SK-N-SH (cell line): ENCODE measurements around the gene PGS1. TPM values are rescaled to one million over a fixed set of nuclear protein-coding genes. Genes with fewer than 3 reads are reported as not detected.

Source experiments
- CTCF ChIA-PET: fragments of 300-600, 350-600 bp; formaldehyde crosslinking; extraction: SDS; loops from one replicate; lab custom pipeline; 2021; lab: Yijun Ruan, JAX
- POLR2A ChIA-PET: fragments of 350-600 bp; sonication (Branson Sonifier 250); formaldehyde crosslinking; extraction: SDS; loops from one replicate; lab custom pipeline; 2020; ENCODE audit warnings: antibody characterized with exemption, inconsistent platforms; lab: Yijun Ruan, JAX
- DNase-seq: peaks from one replicate; pipeline ENCODE4 v3.0.0; 2012
- H2AFZ ChIP-seq: fragments of 200-600 bp; sonication (generic); 2 replicates; pipeline ENCODE4 v1.8.1; 2016; ENCODE audit warnings: antibody characterized with exemption, mild to moderate bottlenecking, low read depth
- H3F3A ChIP-seq: fragments of 200-600 bp; sonication (generic); replicated peaks from 2 replicates; pipeline ENCODE3; 2016; ENCODE audit warnings: antibody characterized with exemption, mild to moderate bottlenecking; ENCODE audit not compliant: insufficient read depth
- H3K27ac ChIP-seq, 2 experiments: fragments of 200-500 bp in 1 of 2; fragments of 200-600 bp in 1 of 2; sonication (Bioruptor generic) in 1 of 2; sonication (generic), shearing (Covaris generic) in 1 of 2; 2 replicates each; pipeline versions ENCODE4 v1.5.1 to v1.6.1; 2014 to 2016; ENCODE audit warnings: low read depth in 2 of 2, inconsistent platforms in 1 of 2, low read length in 1 of 2, mild to moderate bottlenecking in 1 of 2, mixed read lengths in 1 of 2
- H3K27me3 ChIP-seq: fragments of 200-600 bp; sonication (generic), shearing (Covaris generic); 2 replicates; pipeline ENCODE4 v1.6.1; 2016; ENCODE audit warnings: mixed run types; ENCODE audit not compliant: insufficient read depth
- H3K36me3 ChIP-seq, 2 experiments: fragments of 200-500 bp in 1 of 2; fragments of 200-600 bp in 1 of 2; sonication (Bioruptor generic) in 1 of 2; sonication (generic) in 1 of 2; replicated peaks in 1 of 2; 2 replicates each; pipeline versions ENCODE3 to v1.5.1; 2014 to 2016; ENCODE audit warnings: low read length in 1 of 2, mild to moderate bottlenecking in 1 of 2; ENCODE audit not compliant: insufficient read depth in 2 of 2, control insufficient read depth in 1 of 2
- H3K4me1 ChIP-seq, 2 experiments: fragments of 200-500 bp in 1 of 2; fragments of 200-600 bp in 1 of 2; sonication (Bioruptor generic) in 1 of 2; sonication (generic), shearing (Covaris generic) in 1 of 2; 2 replicates each; pipeline versions ENCODE4 v1.5.1 to v1.6.1; 2014 to 2016; ENCODE audit warnings: low read depth in 1 of 2, low read length in 1 of 2, mixed run types in 1 of 2; ENCODE audit not compliant: insufficient read depth in 2 of 2, control insufficient read depth in 1 of 2
- H3K4me2 ChIP-seq: fragments of 200-600 bp; sonication (generic), shearing (Covaris generic); 2 replicates; pipeline ENCODE4 v1.6.1; 2017; ENCODE audit warnings: mixed run types
- H3K4me3 ChIP-seq, 2 experiments: fragments of 200-500 bp in 1 of 2; fragments of 200-600 bp in 1 of 2; sonication (Bioruptor generic) in 1 of 2; sonication (generic), shearing (Covaris generic) in 1 of 2; 2 replicates each; pipeline versions ENCODE4 v1.5.1 to v1.8.1; 2014 to 2016; ENCODE audit warnings: low read depth in 2 of 2, inconsistent platforms in 1 of 2, low read length in 1 of 2, mild to moderate bottlenecking in 1 of 2, mixed read lengths in 1 of 2, moderate library complexity in 1 of 2
- H3K79me2 ChIP-seq: fragments of 200-600 bp; sonication (generic); 2 replicates; pipeline ENCODE4 v1.8.1; 2017; ENCODE audit warnings: mild to moderate bottlenecking; ENCODE audit not compliant: insufficient read depth
- H3K9ac ChIP-seq: fragments of 200-600 bp; sonication (generic); 2 replicates; pipeline ENCODE4 v1.6.1; 2017; ENCODE audit warnings: mixed run types
- H3K9me2 ChIP-seq: fragments of 200-600 bp; sonication (generic); 2 replicates; pipeline ENCODE4 v1.6.1; 2017; ENCODE audit warnings: mixed run types
- H3K9me3 ChIP-seq: fragments of 200-600 bp; sonication (generic); 2 replicates; pipeline ENCODE4 v1.6.1; 2017; ENCODE audit warnings: mixed run types, mild to moderate bottlenecking, moderate library complexity
- H4K20me1 ChIP-seq: fragments of 200-600 bp; sonication (generic); 2 replicates; pipeline ENCODE4 v1.6.1; 2017; ENCODE audit warnings: mild to moderate bottlenecking, mixed run types; ENCODE audit not compliant: insufficient read depth
- ELF1 ChIP-seq: IDR thresholded peaks from 2 replicates; pipeline ENCODE4 v1.4.0; 2012
- EZH2phosphoT487 ChIP-seq: fragments of 200-600 bp; sonication (generic); IDR thresholded peaks from 2 replicates; pipeline ENCODE4 v1.6.1; 2017; ENCODE audit warnings: low read depth, mixed run types, mild to moderate bottlenecking, antibody characterized with exemption, moderate library complexity, borderline replicate concordance
- FOXM1 ChIP-seq: IDR thresholded peaks from 2 replicates; pipeline ENCODE4 v1.4.0; 2012; ENCODE audit warnings: low read depth, mild to moderate bottlenecking
- JUND ChIP-seq: IDR thresholded peaks from 2 replicates; pipeline ENCODE4 v1.4.0; 2012
- MAX ChIP-seq: IDR thresholded peaks from 2 replicates; pipeline ENCODE4 v1.4.0; 2012; ENCODE audit warnings: low read depth
- POLR2AphosphoS5 ChIP-seq: IDR thresholded peaks from 2 replicates; pipeline ENCODE4 v1.6.1; 2012; ENCODE audit warnings: low read depth, low read length
- RCOR1 ChIP-seq: fragments of 150-350 bp; IDR thresholded peaks from 2 replicates; pipeline ENCODE4 v1.6.1; 2017; ENCODE audit warnings: antibody characterized with exemption, low read length
- RFX5 ChIP-seq: IDR thresholded peaks from 2 replicates; pipeline ENCODE4 v1.6.1; 2012; ENCODE audit warnings: mild to moderate bottlenecking, improper control_type of control experiment, low read length
- SMC3 ChIP-seq: IDR thresholded peaks from 2 replicates; pipeline ENCODE4 v1.6.1; 2012; ENCODE audit warnings: low read depth, low read length, improper control_type of control experiment
- TCF12 ChIP-seq: IDR thresholded peaks from 2 replicates; pipeline ENCODE4 v1.4.0; 2012
- YY1 ChIP-seq: IDR thresholded peaks from 2 replicates; pipeline ENCODE4 v1.4.0; 2012; ENCODE audit warnings: low read depth, mild to moderate bottlenecking
- ZBTB33 ChIP-seq: IDR thresholded peaks from 2 replicates; pipeline ENCODE4 v1.4.0; 2012; ENCODE audit warnings: low read depth, borderline replicate concordance
- WGBS: methylation state at CpG from one replicate; pipeline ENCODE4 v1.1.6; 2017; ENCODE audit warnings: low lambda C conversion rate; 5-methylcytosine and 5-hydroxymethylcytosine counted together
- polyA plus RNA-seq, 3 experiments: library from polyadenylated mRNA; depleted of rRNA; stranded (reverse); fragments of >200 nt; gene quantifications; 2 replicates each; pipeline ENCODE4 v1.2.3, GENCODE V29; 2012
- TF ChIP-seq, protein P1 (sequence below): fragments of 150-350 bp; IDR thresholded peaks from 2 replicates; pipeline ENCODE4 v1.6.1; 2016; ENCODE audit warnings: mild to moderate bottlenecking, low read depth, low read length
- TF ChIP-seq, protein P2 (sequence below): IDR thresholded peaks from 2 replicates; pipeline ENCODE4 v1.6.1; 2012; ENCODE audit warnings: mild to moderate bottlenecking, low read depth, low read length, moderate library complexity
- TF ChIP-seq, protein P3 (sequence below): IDR thresholded peaks from 2 replicates; pipeline ENCODE4 v1.4.0; 2012; ENCODE audit warnings: low read depth, borderline replicate concordance

PGS1 gene
- polyA plus RNA-seq, 1 of the 3 experiments (the other 2 are of a cell fraction) = 88.4 TPM

DNA sequence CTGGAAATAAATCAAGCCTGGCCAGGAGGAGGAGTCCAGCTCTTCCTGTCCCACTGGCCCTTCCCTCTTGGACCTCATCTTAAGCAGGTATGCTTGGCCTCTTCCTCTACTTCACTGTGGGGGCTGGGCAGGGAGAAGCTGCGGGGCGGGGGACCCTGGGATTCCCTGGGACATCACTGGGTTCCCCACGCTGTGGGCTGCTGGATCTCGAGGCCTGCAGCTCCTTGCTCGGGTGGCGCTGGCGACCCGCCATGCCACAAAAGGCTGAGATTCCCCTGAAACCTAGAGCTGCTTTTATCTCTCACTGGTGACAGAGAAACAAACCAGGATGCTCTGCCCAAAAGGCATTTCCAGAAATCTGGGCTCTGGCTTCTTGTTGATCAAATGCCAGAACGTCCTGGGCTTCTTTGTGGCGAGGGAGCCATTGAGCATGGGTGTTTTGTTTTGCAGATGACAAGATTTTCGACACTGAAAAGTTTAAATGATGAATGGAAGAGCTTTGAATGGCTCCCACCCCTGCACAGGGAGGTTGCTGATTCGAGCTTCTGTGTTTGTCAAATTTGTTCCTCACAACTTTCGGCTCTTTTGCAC is 8.6 kb upstream of the PGS1 start (continued):
- TF ChIP-seq, protein P1, sequence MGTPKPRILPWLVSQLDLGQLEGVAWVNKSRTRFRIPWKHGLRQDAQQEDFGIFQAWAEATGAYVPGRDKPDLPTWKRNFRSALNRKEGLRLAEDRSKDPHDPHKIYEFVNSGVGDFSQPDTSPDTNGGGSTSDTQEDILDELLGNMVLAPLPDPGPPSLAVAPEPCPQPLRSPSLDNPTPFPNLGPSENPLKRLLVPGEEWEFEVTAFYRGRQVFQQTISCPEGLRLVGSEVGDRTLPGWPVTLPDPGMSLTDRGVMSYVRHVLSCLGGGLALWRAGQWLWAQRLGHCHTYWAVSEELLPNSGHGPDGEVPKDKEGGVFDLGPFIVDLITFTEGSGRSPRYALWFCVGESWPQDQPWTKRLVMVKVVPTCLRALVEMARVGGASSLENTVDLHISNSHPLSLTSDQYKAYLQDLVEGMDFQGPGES = no peak
- TF ChIP-seq FOXM1 (no peak), JUND (no peak), TCF12 (peak; percentile 89), ELF1 (no peak), RCOR1 (peak; percentile 100), RFX5 (no peak), ZBTB33 (no peak), EZH2phosphoT487 (no peak), SMC3 (no peak), YY1 (no peak), POLR2AphosphoS5 (peak; percentile 68; the same call in 1 of the 2 replicates)
- TF ChIP-seq, protein P2, sequence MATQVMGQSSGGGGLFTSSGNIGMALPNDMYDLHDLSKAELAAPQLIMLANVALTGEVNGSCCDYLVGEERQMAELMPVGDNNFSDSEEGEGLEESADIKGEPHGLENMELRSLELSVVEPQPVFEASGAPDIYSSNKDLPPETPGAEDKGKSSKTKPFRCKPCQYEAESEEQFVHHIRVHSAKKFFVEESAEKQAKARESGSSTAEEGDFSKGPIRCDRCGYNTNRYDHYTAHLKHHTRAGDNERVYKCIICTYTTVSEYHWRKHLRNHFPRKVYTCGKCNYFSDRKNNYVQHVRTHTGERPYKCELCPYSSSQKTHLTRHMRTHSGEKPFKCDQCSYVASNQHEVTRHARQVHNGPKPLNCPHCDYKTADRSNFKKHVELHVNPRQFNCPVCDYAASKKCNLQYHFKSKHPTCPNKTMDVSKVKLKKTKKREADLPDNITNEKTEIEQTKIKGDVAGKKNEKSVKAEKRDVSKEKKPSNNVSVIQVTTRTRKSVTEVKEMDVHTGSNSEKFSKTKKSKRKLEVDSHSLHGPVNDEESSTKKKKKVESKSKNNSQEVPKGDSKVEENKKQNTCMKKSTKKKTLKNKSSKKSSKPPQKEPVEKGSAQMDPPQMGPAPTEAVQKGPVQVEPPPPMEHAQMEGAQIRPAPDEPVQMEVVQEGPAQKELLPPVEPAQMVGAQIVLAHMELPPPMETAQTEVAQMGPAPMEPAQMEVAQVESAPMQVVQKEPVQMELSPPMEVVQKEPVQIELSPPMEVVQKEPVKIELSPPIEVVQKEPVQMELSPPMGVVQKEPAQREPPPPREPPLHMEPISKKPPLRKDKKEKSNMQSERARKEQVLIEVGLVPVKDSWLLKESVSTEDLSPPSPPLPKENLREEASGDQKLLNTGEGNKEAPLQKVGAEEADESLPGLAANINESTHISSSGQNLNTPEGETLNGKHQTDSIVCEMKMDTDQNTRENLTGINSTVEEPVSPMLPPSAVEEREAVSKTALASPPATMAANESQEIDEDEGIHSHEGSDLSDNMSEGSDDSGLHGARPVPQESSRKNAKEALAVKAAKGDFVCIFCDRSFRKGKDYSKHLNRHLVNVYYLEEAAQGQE = no peak
- TF ChIP-seq, protein P3, sequence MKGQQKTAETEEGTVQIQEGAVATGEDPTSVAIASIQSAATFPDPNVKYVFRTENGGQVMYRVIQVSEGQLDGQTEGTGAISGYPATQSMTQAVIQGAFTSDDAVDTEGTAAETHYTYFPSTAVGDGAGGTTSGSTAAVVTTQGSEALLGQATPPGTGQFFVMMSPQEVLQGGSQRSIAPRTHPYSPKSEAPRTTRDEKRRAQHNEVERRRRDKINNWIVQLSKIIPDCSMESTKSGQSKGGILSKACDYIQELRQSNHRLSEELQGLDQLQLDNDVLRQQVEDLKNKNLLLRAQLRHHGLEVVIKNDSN = no peak

GRCh38 chr17:78371056-78371455 is 7.4 kb upstream of the PGS1 start:
- Histone ChIP-seq H3K36me3 (no peaks in the 10 kb centered on the region), H2AFZ (no peak overlapping the region), H3K4me3 (no peak overlapping the region), H3K79me2 (no peaks in the 10 kb centered on the region), H4K20me1 (no peaks in the 10 kb centered on the region), H3K9me2 (no peaks in the 10 kb centered on the region), H3F3A (peaks cover 24% of the 10 kb centered on the region), H3K4me1 (peaks cover 24 to 33% of the 10 kb centered on the region in 2 experiments; a peak in 3 of 4 replicates)
- POLR2A ChIA-PET = no interaction called here
- whole genome bisulfite sequencing = 88% methylated on average over 7 of the region's 7 CpGs
- DNase-seq = no peak
- CTCF ChIA-PET = interaction anchor here (1.7 to 15.1 kb wide), 5 partner anchors 11 to 121 kb away, joined by 5 to 327 read pairs (median 55); partner anchors contain the start of gene SOCS3
- TF ChIP-seq MAX = no peak
- TF ChIP-seq, all 33 proteins: peak for 0
- Histone ChIP-seq H3K4me2 (no peak overlapping the region), H3K9me3 (no peaks in the 10 kb centered on the region), H3K27ac (no peak overlapping the region), H3K27me3 (no peaks in the 10 kb centered on the region), H3K9ac (no peak overlapping the region)
